CD4-positive, alpha-beta T cell (primary cell): ENCODE measurements around the gene LNX2. TPM values are rescaled to one million over a fixed set of nuclear protein-coding genes. Genes with fewer than 3 reads are reported as not detected.

Experiments
- ATAC-seq: fragments of 200-7000 bp; cut with Tn5 transposase; one replicate; pipeline ENCODE4 v1.10.0; 2022; ENCODE audit warnings: mild to moderate bottlenecking; ENCODE audit not compliant: poor library complexity
- CTCF ChIA-PET: fragments of 350-600 bp; sonication (Branson Sonifier 250); formaldehyde crosslinking; loops from one replicate; lab custom pipeline; 2021; ENCODE audit warnings: antibody characterized with exemption, inconsistent platforms; lab: Charles Lee
- POLR2A ChIA-PET: fragments of 350-600 bp; sonication (Branson Sonifier 250); formaldehyde crosslinking; loops from one replicate; lab custom pipeline; 2021; ENCODE audit warnings: antibody characterized with exemption, inconsistent platforms; lab: Charles Lee
- DNase-seq, 14 experiments: peaks; one replicate each; pipeline ENCODE4 v3.0.0-alpha.2; 2013 to 2020; ENCODE audit warnings: mixed read lengths in 2 of 14
- H3K27ac ChIP-seq, 2 donors: one replicate each; pipeline versions ENCODE4 v1.5.1 to v1.7.0; 2013; ENCODE audit warnings: low read length in 2 of 2, low read depth in 1 of 2, mild to moderate bottlenecking in 1 of 2
- H3K27me3 ChIP-seq, 2 experiments: 1 replicate in 1 of 2; 2 replicates in 1 of 2; pipeline versions ENCODE4 v1.6.1 to v1.7.0; 2013; ENCODE audit warnings: low read length in 2 of 2, control low read depth in 1 of 2, mild to moderate bottlenecking in 1 of 2, moderate library complexity in 1 of 2; ENCODE audit not compliant: insufficient read depth in 2 of 2, control insufficient read depth in 1 of 2
- H3K36me3 ChIP-seq: one replicate; pipeline ENCODE4 v1.6.1; 2013; ENCODE audit warnings: low read length, control low read depth; ENCODE audit not compliant: insufficient read depth
- H3K4me1 ChIP-seq: one replicate; pipeline ENCODE4 v1.6.1; 2013; ENCODE audit warnings: low read length, control low read depth; ENCODE audit not compliant: insufficient read depth
- H3K4me3 ChIP-seq: one replicate; pipeline ENCODE4 v1.5.1; 2013; ENCODE audit warnings: mild to moderate bottlenecking, low read length, moderate library complexity
- H3K9me3 ChIP-seq, 2 experiments: 1 replicate in 1 of 2; 2 replicates in 1 of 2; pipeline versions ENCODE4 v1.6.1 to v1.7.0; 2013; ENCODE audit warnings: low read length in 2 of 2, mild to moderate bottlenecking in 2 of 2, control low read depth in 1 of 2, moderate library complexity in 1 of 2; ENCODE audit not compliant: control insufficient read depth in 1 of 2, insufficient read depth in 1 of 2
- H3K27ac Mint-ChIP-seq: one replicate; pipeline ENCODE4 v1.8.0; 2020; ENCODE audit warnings: mixed read lengths
- H3K27me3 Mint-ChIP-seq: one replicate; pipeline ENCODE4 v1.8.0; 2021; ENCODE audit warnings: mixed read lengths
- H3K36me3 Mint-ChIP-seq: one replicate; pipeline ENCODE4 v1.8.0; 2021; ENCODE audit warnings: low read depth, mixed read lengths
- H3K4me1 Mint-ChIP-seq: one replicate; pipeline ENCODE4 v1.8.0; 2021; ENCODE audit warnings: low read depth, mixed read lengths
- H3K4me3 Mint-ChIP-seq: one replicate; pipeline ENCODE4 v1.8.0; 2020; ENCODE audit warnings: mild to moderate bottlenecking, mixed read lengths
- H3K9me3 Mint-ChIP-seq: one replicate; pipeline ENCODE4 v1.8.0; 2020; ENCODE audit warnings: mixed read lengths
- CTCF ChIP-seq: fragments of 200-600 bp; IDR thresholded peaks from one replicate; pipeline ENCODE4 v1.8.0; 2022; ENCODE audit warnings: antibody characterized with exemption, mild to moderate bottlenecking
- intact Hi-C, 2 experiments: fragments of 100-400 bp; cut with DNase I in 1 of 2; cut with micrococcal nuclease in 1 of 2; formaldehyde crosslinking; loops; one replicate each; pipeline versions ENCODE4 v1.15.1 to v1.9.0; 2023 to 2025; cut with DNase I, micrococcal nuclease
- total RNA-seq, 174 experiments: library from RNA in 2 of 174; stranded (reverse) in 2 of 174; gene quantifications; one replicate each; pipeline ENCODE4 v1.2.3 and lab custom pipeline; 2021 to 2026

The LNX2 gene
- total RNA-seq, 2 experiments from 2014 or later = 3.5 to 3.9 TPM

- DNase-seq (peak in 1 of 14 experiments; percentile 14), ATAC-seq (no peak)
- H3K9me3 ChIP-seq = no peaks in the 10 kb centered on the region
- no peaks in the 10 kb centered on the region for H3K27me3 ChIP-seq
- peak overlapping the region; percentile 77 for H3K4me3 ChIP-seq
- peaks cover 8% of the 10 kb centered on the region for H3K36me3 ChIP-seq
- no peak for TF ChIP-seq CTCF
- Mint-ChIP-seq H3K27me3 (no peaks in the 10 kb centered on the region), H3K4me3 (peak overlapping the region; percentile 97), H3K27ac (peak overlapping the region; percentile 99), H3K4me1 (peaks cover 74% of the 10 kb centered on the region), H3K9me3 (no peaks in the 10 kb centered on the region), H3K36me3 (peaks cover 43% of the 10 kb centered on the region)
- CTCF ChIA-PET = interaction anchor here (0.7 to 3.2 kb wide), 4 partner anchors 13 to 207 kb away, joined by 3 to 19 read pairs (median 4); partner anchors contain the start of gene MTIF3
- POLR2A ChIA-PET = interaction anchor here (0.7 to 4.1 kb wide), 14 partner anchors 11 to 1040 kb away, joined by 3 to 94 read pairs (median 10); partner anchors contain the start of genes GTF3A, MTIF3, POMP and RPL21
- H3K4me1 ChIP-seq = peaks cover 41% of the 10 kb centered on the region
- intact Hi-C loops = loop anchor here in 1 of 2 experiments (5.0 kb wide), 1 partner anchor 37 kb away; no protein-coding TSS in a partner anchor
- no peak overlapping the region for H3K27ac ChIP-seq
Measured at GRCh38 chr13:27619093-27619727, 1.1 kb downstream of the LNX2 start.

GRCh38 chr13:27617881-27618321 is 2.4 kb downstream of the LNX2 start:
- intact Hi-C loops = loop anchor here in 1 of 2 experiments (5.0 kb wide), 1 partner anchor 36 kb away; no protein-coding TSS in a partner anchor
- no peak for DNase-seq
- H3K4me1 Mint-ChIP-seq = peaks cover 70% of the 10 kb centered on the region
- POLR2A ChIA-PET = interaction anchor here (1.0 kb wide), 1 partner anchor 12 kb away, joined by 5 read pairs; no protein-coding TSS in a partner anchor
- no peak for TF ChIP-seq CTCF
- H3K27me3 ChIP-seq = no peaks in the 10 kb centered on the region
- peak overlapping the region; percentile 97 for H3K4me3 Mint-ChIP-seq
- H3K27ac ChIP-seq = no peak overlapping the region
- H3K9me3 Mint-ChIP-seq = no peaks in the 10 kb centered on the region
- peaks cover 38% of the 10 kb centered on the region for H3K4me1 ChIP-seq
- no peak for ATAC-seq
- no peak overlapping the region for H3K4me3 ChIP-seq
- no peaks in the 10 kb centered on the region for H3K36me3 ChIP-seq
- CTCF ChIA-PET = interaction anchor here (0.6 kb wide), 1 partner anchor 72 kb away, joined by 3 read pairs; no protein-coding TSS in a partner anchor
- peaks cover 35% of the 10 kb centered on the region for H3K36me3 Mint-ChIP-seq
- no peaks in the 10 kb centered on the region for H3K27me3 Mint-ChIP-seq
- H3K9me3 ChIP-seq = no peaks in the 10 kb centered on the region
- no peak overlapping the region for H3K27ac Mint-ChIP-seq

GRCh38 chr13:27613628-27614027 is 6.7 kb downstream of the LNX2 start:
- no peak for TF ChIP-seq CTCF
- Mint-ChIP-seq H3K4me1 (peaks cover 68% of the 10 kb centered on the region), H3K4me3 (no peak overlapping the region), H3K36me3 (peaks cover 13% of the 10 kb centered on the region), H3K27me3 (no peaks in the 10 kb centered on the region), H3K27ac (no peak overlapping the region), H3K9me3 (no peaks in the 10 kb centered on the region)
- POLR2A ChIA-PET = no interaction called here
- no peak for ATAC-seq
- Histone ChIP-seq H3K36me3 (no peaks in the 10 kb centered on the region), H3K4me3 (no peak overlapping the region), H3K27me3 (no peaks in the 10 kb centered on the region), H3K4me1 (peaks cover 9% of the 10 kb centered on the region), H3K27ac (no peak overlapping the region), H3K9me3 (no peaks in the 10 kb centered on the region)
- CTCF ChIA-PET = no interaction called here
- DNase-seq = no peak
- intact Hi-C loops = no loop called here
